ENCODE results near the gene ATP9B. TPM values are rescaled to one million over a fixed set of nuclear protein-coding genes. Genes with fewer than 3 reads are reported as not detected.

ATP9B gene
- total and polyA plus RNA-seq, 9 donors, result 19.9 to 72.1 (median 43.2) TPM

GRCh38 chr18:79413426-79413825 lies 344.2 kb downstream of the ATP9B start:
- peak in 1 of 5 donors; percentile 29 for DNase-seq
- Histone ChIP-seq H3K4me1 (ENCODE audit: insufficient read depth) (no peaks in the 10 kb centered on the region), H3K4me3 (no peak overlapping the region), H3K27ac (no peak overlapping the region), H3K27me3 (no peaks in the 10 kb centered on the region), H3K36me3 (no peaks in the 10 kb centered on the region), H3K9me3 (no peaks in the 10 kb centered on the region)
- 93 to 96% (median 96%) methylated on average over 16 of the region's 16 CpGs for WGBS, 3 donors
- intact Hi-C loops (cut with DNase I), result no loop called here
- TF ChIP-seq POLR2A (IDR thresholded peaks at IDR 0.05), result no peak

DNA sequence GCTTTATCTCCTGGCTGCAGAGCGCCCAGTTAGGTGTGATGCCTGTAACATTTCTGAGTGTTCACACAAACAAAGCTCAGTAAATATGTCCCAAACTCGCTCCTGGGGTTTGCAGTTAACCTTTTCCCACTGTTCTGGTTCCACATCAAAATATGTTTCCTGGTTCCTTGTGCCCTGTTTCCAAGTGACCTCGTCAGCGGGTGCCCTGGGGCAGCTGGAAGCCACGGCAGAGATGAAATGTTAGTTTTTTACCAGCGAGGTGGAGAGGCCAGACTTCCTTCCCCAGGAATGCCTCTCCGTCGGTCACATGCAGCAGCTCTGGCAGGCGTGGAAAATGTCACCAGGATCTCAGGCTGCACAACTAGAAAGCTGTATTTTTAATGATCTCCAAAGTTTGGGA lies 344.7 kb downstream of the ATP9B start:
- Histone ChIP-seq H3K27ac (no peak overlapping the region), H3K27me3 (no peaks in the 10 kb centered on the region), H3K36me3 (no peaks in the 10 kb centered on the region), H3K9me3 (no peaks in the 10 kb centered on the region), H3K4me3 (no peak overlapping the region), H3K4me1 (ENCODE audit: insufficient read depth) (no peaks in the 10 kb centered on the region)
- TF ChIP-seq POLR2A (IDR thresholded peaks at IDR 0.05) (no peak), EP300 (IDR thresholded peaks at IDR 0.05) (no peak)
- TF ChIP-seq, protein P1, sequence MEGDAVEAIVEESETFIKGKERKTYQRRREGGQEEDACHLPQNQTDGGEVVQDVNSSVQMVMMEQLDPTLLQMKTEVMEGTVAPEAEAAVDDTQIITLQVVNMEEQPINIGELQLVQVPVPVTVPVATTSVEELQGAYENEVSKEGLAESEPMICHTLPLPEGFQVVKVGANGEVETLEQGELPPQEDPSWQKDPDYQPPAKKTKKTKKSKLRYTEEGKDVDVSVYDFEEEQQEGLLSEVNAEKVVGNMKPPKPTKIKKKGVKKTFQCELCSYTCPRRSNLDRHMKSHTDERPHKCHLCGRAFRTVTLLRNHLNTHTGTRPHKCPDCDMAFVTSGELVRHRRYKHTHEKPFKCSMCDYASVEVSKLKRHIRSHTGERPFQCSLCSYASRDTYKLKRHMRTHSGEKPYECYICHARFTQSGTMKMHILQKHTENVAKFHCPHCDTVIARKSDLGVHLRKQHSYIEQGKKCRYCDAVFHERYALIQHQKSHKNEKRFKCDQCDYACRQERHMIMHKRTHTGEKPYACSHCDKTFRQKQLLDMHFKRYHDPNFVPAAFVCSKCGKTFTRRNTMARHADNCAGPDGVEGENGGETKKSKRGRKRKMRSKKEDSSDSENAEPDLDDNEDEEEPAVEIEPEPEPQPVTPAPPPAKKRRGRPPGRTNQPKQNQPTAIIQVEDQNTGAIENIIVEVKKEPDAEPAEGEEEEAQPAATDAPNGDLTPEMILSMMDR (IDR thresholded peaks at IDR 0.05), result no peak
- WGBS, 3 donors, result 83 to 90% (median 86%) methylated on average over 9 of the region's 9 CpGs
- peak in 1 of 5 donors; percentile 24 for DNase-seq
- intact Hi-C loops (cut with DNase I), result no loop called here

- no peak for TF ChIP-seq EP300 (IDR thresholded peaks at IDR 0.05)
- TF ChIP-seq POLR2A (IDR thresholded peaks at IDR 0.05), result no peak
- TF ChIP-seq, protein P1 (IDR thresholded peaks at IDR 0.05), result no peak
- intact Hi-C loops (cut with DNase I), result no loop called here
- Histone ChIP-seq H3K27me3 (no peaks in the 10 kb centered on the region), H3K9me3 (no peaks in the 10 kb centered on the region), H3K27ac (no peak overlapping the region), H3K4me1 (ENCODE audit: insufficient read depth) (no peaks in the 10 kb centered on the region), H3K4me3 (no peak overlapping the region), H3K36me3 (no peaks in the 10 kb centered on the region)
- no peak for DNase-seq
- WGBS, 3 donors, result 87 to 94% (median 90%) methylated on average over 24 of the region's 24 CpGs
Observed at GRCh38 chr18:79416022-79416676, 347.0 kb downstream of the ATP9B start.

DNA sequence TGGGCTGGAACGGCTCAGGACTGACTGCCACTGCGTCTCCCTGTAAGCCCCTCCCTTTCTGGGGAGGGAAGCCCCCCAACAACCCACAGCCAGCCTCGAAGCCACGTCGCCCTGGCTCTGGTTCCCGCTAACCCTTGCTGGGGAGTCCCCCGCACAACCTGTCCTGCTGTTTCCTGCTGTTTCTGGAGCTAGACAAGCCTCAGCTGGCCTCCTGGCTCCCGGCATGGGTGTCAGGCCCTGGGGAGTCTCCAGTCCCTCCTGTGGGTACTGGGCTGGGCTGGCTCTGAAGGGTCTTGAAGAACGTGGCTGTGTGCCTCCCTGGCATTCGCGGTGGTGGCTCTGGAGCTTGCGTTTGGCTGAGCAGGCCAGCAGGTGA lies 347.5 kb downstream of the ATP9B start:
- TF ChIP-seq POLR2A (IDR thresholded peaks at IDR 0.05) (no peak), EP300 (IDR thresholded peaks at IDR 0.05) (no peak)
- TF ChIP-seq, protein P1 (IDR thresholded peaks at IDR 0.05), result no peak
- no peaks in the 10 kb centered on the region for H3K4me1 ChIP-seq (ENCODE audit: insufficient read depth)
- H3K27ac ChIP-seq, result no peak overlapping the region
- H3K4me3 ChIP-seq, result no peak overlapping the region
- no peaks in the 10 kb centered on the region for H3K36me3 ChIP-seq
- 87 to 89% (median 87%) methylated on average over 12 of the region's 12 CpGs for WGBS, 3 donors
- intact Hi-C loops (cut with DNase I), result no loop called here
- no peaks in the 10 kb centered on the region for H3K27me3 ChIP-seq
- no peak for DNase-seq
- H3K9me3 ChIP-seq, result no peaks in the 10 kb centered on the region

DNA sequence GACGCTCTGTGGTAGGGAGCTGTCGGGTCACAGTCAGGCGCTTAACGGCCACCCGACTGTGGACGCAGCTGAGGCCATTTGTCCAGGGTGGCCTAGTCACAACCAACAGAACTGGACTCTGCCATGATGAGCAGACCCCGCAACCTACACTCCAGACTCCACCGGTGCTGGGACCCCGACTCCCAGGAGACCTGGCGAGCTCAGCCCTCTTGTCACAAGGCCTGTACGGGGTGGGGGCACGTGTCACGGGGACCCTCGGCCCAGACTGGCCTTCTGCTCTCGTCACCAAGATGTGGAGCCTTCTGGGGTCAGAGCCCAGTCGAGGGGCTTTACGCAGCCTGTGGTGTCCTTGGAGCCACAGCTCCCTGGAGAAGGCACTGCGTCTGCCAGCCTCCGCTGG lies 349.0 kb downstream of the ATP9B start:
- Histone ChIP-seq H3K27me3 (no peaks in the 10 kb centered on the region), H3K4me1 (ENCODE audit: insufficient read depth) (peaks cover 4% of the 10 kb centered on the region), H3K9me3 (no peaks in the 10 kb centered on the region), H3K27ac (no peak overlapping the region), H3K4me3 (no peak overlapping the region), H3K36me3 (no peaks in the 10 kb centered on the region)
- DNase-seq, result no peak
- WGBS, 3 donors, result 94% methylated on average over 17 to 19 of the region's 19 CpGs
- no peak for TF ChIP-seq EP300 (IDR thresholded peaks at IDR 0.05)
- intact Hi-C loops (cut with DNase I), result no loop called here

Measured in ovary (tissue), 9 donors.